ENCODE measurements around the gene PLXDC2. TPM values are rescaled to one million over a fixed set of nuclear protein-coding genes. Genes with fewer than 3 reads are reported as not detected.
A peak's percentile ranks its signal among the peaks of the same experiment; 100 is the strongest.

PLXDC2 gene
- total and polyA plus RNA-seq, 2 experiments from 2014 or later: 13.5 to 19.4 TPM

- Mint-ChIP-seq H3K4me1 (no peaks in the 10 kb centered on the region), H3K36me3 (ENCODE audit: low read depth) (peaks cover 4% of the 10 kb centered on the region; the same call in 1 of the 3 replicates), H3K27me3 (ENCODE audit: insufficient read depth, low read depth, poor library complexity) (no peaks in the 10 kb centered on the region), H3K9me3 (peaks cover 11% of the 10 kb centered on the region), H3K27ac (no peak overlapping the region), H3K4me3 (no peak overlapping the region)
- H3K4me3 ChIP-seq: no peak overlapping the region
- no peaks in the 10 kb centered on the region for H3F3A ChIP-seq (replicated peaks; ENCODE audit: low read depth)
- H3K27me3 ChIP-seq (ENCODE audit: insufficient read depth): no peaks in the 10 kb centered on the region
- no peaks in the 10 kb centered on the region for H4K20me1 ChIP-seq (replicated peaks; ENCODE audit: insufficient read depth)
- no peak overlapping the region for H3K4me2 ChIP-seq
- DNase-seq (ENCODE audit: low spot score) (no peak), ATAC-seq (no peak)
- H3K9me2 ChIP-seq (ENCODE audit: insufficient read depth): no peaks in the 10 kb centered on the region
- H3K27ac ChIP-seq (ENCODE audit: low read depth): no peak overlapping the region
- no peaks in the 10 kb centered on the region for H3K36me3 ChIP-seq (ENCODE audit: insufficient read depth)
- H3K4me1 ChIP-seq (ENCODE audit: insufficient read depth): no peaks in the 10 kb centered on the region
- H3K79me2 ChIP-seq (replicated peaks; ENCODE audit: insufficient read depth): no peaks in the 10 kb centered on the region
- H2AFZ ChIP-seq: peak overlapping the region; percentile 5; the same call in 1 of the 2 replicates
- TF ChIP-seq ZNF462 (CRISPR knock-in tag; IDR thresholded peaks at IDR 0.05) (no peak), ETS1 (IDR thresholded peaks at IDR 0.05) (no peak), ZNF114 (CRISPR knock-in tag; IDR thresholded peaks at IDR 0.05) (no peak), REST (IDR thresholded peaks at IDR 0.05; ENCODE audit: unreplicated experiment) (no peak), POLR2AphosphoS5 (IDR thresholded peaks at IDR 0.05; ENCODE audit: low read depth) (no peak), ZNF331 (CRISPR knock-in tag; IDR thresholded peaks at IDR 0.05; ENCODE audit: low read depth) (no peak), STAT1 (IDR thresholded peaks at IDR 0.05; ENCODE audit: unreplicated experiment) (no peak), EZH2phosphoT487 (IDR thresholded peaks at IDR 0.05; ENCODE audit: unreplicated experiment) (no peak), NANOG (IDR thresholded peaks at IDR 0.05; ENCODE audit: borderline replicate concordance) (no peak), CREB1 (CRISPR knock-in tag; IDR thresholded peaks at IDR 0.05; ENCODE audit: low read depth) (no peak), JUNB (IDR thresholded peaks at IDR 0.05; ENCODE audit: unreplicated experiment) (no peak), EZH2 (IDR thresholded peaks at IDR 0.05; ENCODE audit: low read depth, unreplicated experiment) (no peak), CTCF (conservative IDR thresholded peaks at IDR 0.05; ENCODE audit: low read depth in 2 of 2) (no peak)
These were observed 20.5 kb upstream of the PLXDC2 start for GRCh38 chr10:19795684-19796083.
